Left forelimb (tissue), 1 donor: ENCODE measurements around the gene NPAS3.

Experiments
- DNase-seq: peaks from one replicate; pipeline ENCODE4 v3.0.0-alpha.2; 2018; ENCODE audit warnings: low spot score

The NPAS3 gene

GRCh38 chr14:33836900-33837577 is 898.4 kb downstream of the NPAS3 start:
- no peak for DNase-seq

- no peak for DNase-seq
Measured at GRCh38 chr14:33837943-33838683, 899.4 kb downstream of the NPAS3 start.

- no peak for DNase-seq
Measured at GRCh38 chr14:33839193-33840076, 900.8 kb downstream of the NPAS3 start.

GRCh38 chr14:33840797-33841196 is 902.1 kb downstream of the NPAS3 start:
- no peak for DNase-seq

- no peak for DNase-seq
Measured at GRCh38 chr14:33842299-33842698, 903.6 kb downstream of the NPAS3 start.

GRCh38 chr14:33844118-33844517 is 905.4 kb downstream of the NPAS3 start:
- no peak for DNase-seq

GRCh38 chr14:33846100-33846824 is 907.6 kb downstream of the NPAS3 start:
- no peak for DNase-seq

- DNase-seq, result no peak
Measured at GRCh38 chr14:33847066-33847465, 908.4 kb downstream of the NPAS3 start.

GRCh38 chr14:33848009-33848408 is 909.3 kb downstream of the NPAS3 start:
- no peak for DNase-seq

- DNase-seq, result no peak
Measured at GRCh38 chr14:33848706-33849454, 910.2 kb downstream of the NPAS3 start.

GRCh38 chr14:33849455-33849801 is 910.7 kb downstream of the NPAS3 start:
- DNase-seq, result no peak

- no peak for DNase-seq
Measured at GRCh38 chr14:33850826-33851225, 912.1 kb downstream of the NPAS3 start.

- DNase-seq, result no peak
Measured at GRCh38 chr14:33851366-33851765, 912.7 kb downstream of the NPAS3 start.

GRCh38 chr14:33851931-33852330 is 913.3 kb downstream of the NPAS3 start:
- no peak for DNase-seq
